Prostate gland (tissue), 2 donors: ENCODE measurements around the gene WNT3A.

ENCODE experiments used
- POLR2A ChIP-seq: fragments of 450-650 bp; IDR thresholded peaks from one replicate; pipeline ENCODE4 v1.6.1; 2016; ENCODE audit warnings: antibody characterized with exemption, mild to moderate bottlenecking
- POLR2AphosphoS5 ChIP-seq: sonication (generic); formaldehyde crosslinking; IDR thresholded peaks from one replicate; pipeline ENCODE4 v1.6.1; 2017; ENCODE audit warnings: antibody characterized with exemption
- TF ChIP-seq, protein P1 (sequence below), 4 experiments: fragments of 200-600 bp in 2 of 4; fragments of 450-650 bp in 2 of 4; sonication (generic) in 2 of 4; IDR thresholded peaks; 1 replicate in 3 of 4; 2 replicates in 1 of 4; pipeline ENCODE4 v1.5.1; 2016 to 2019; ENCODE audit warnings: antibody characterized with exemption in 4 of 4, mild to moderate bottlenecking in 2 of 4, moderate library complexity in 2 of 4

DNA sequence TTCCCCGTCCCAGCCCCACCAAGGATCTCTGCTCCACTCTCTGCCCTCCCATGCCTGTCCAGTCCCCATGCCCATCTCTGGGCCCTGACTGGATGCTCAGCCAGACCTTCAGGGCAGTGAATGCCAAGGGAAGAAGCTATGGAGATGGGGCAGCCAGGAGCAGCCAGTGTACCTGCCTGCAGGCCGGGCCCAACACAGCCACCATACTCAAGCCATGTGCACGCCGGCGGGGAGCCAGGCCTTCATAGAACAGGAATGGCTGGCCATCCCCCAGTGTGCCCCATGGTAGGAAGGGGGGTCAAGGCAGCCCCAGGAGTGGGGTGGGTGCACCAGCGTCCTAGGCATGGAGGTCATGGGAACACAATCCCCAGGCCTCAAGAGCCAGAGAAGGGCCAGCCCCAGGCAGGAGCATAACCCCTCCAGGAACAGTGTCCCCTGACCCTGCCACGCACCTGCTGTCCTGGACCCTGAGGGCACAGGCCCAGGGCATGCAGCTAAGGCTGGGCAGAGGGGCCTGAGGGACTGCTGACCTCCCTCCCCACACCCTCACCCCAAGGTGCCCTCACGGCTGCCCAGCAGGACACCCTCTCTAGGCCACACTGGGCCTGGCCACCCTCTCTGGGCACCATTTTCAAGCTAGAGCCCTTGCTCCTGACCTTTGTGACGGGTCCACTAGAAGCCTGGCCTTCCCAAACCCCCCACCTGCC, 55.4 kb downstream of the WNT3A start:
- TF ChIP-seq, protein P1, sequence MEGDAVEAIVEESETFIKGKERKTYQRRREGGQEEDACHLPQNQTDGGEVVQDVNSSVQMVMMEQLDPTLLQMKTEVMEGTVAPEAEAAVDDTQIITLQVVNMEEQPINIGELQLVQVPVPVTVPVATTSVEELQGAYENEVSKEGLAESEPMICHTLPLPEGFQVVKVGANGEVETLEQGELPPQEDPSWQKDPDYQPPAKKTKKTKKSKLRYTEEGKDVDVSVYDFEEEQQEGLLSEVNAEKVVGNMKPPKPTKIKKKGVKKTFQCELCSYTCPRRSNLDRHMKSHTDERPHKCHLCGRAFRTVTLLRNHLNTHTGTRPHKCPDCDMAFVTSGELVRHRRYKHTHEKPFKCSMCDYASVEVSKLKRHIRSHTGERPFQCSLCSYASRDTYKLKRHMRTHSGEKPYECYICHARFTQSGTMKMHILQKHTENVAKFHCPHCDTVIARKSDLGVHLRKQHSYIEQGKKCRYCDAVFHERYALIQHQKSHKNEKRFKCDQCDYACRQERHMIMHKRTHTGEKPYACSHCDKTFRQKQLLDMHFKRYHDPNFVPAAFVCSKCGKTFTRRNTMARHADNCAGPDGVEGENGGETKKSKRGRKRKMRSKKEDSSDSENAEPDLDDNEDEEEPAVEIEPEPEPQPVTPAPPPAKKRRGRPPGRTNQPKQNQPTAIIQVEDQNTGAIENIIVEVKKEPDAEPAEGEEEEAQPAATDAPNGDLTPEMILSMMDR (IDR thresholded peaks at IDR 0.05), result no peak
- TF ChIP-seq POLR2A (no peak), POLR2AphosphoS5 (no peak)
